SK-N-MC (cell line): Measurements from ENCODE around the gene RTCA.

Experiments used
- EZH2 ChIP-seq: fragments of 200-600 bp; sonication (generic); IDR thresholded peaks from one replicate; pipeline ENCODE4 v1.6.1; 2017; ENCODE audit warnings: antibody characterized with exemption
- FOXP2 ChIP-seq: optimal IDR thresholded peaks from 2 replicates; pipeline ENCODE3; 2011; ENCODE audit warnings: mild to moderate bottlenecking, moderate library complexity; ENCODE audit not compliant: insufficient read depth; ENCODE audit errors: extremely low read length, control extremely low read depth
- POLR2AphosphoS5 ChIP-seq: IDR thresholded peaks from 2 replicates; pipeline ENCODE4 v1.6.1; 2012; ENCODE audit warnings: mild to moderate bottlenecking, low read depth, low read length, borderline replicate concordance

DNA sequence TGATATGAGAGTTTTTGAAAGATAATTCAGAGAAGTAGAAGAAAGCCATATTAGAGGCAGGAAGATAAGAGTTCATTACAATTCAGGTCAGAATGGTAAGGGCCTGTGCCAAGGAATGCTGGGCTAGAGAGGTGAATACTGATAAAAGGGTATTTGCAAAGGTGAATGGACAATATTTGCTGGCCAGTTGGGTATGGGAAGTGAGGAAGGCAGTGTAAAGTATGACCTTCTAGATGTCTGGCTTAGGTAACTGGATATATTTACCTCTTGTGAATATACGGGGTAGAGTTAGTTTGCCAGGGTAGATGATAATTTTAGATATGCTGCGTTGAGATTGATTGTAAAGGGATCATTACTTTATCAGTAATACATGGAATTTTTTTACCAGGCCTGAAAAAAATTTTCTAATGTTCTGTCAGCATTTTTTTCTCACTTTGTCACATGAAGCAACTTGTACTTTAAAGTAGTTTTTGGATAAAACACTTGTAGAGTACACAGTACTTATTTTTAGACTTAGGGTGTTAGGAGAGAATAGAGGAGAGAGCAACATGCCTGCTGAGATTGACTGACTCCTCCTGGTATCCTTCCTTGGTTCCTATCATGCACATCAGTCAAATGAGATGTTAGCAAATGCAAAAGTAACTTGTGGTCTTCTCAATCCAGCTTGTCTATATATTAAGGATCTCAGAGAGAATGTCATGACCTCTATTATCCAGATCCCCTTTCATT lies 14.1 kb downstream of the RTCA start:
- no peak for TF ChIP-seq EZH2
- TF ChIP-seq POLR2AphosphoS5 = no peak
- no peak for TF ChIP-seq FOXP2
